Loucy (cell line): ENCODE measurements around the gene JAK3.

ENCODE experiments used
- CTCF ChIP-seq: fragments of 200-600 bp; sonication (generic); conservative IDR thresholded peaks from 2 replicates; pipeline ENCODE4 v1.5.1; 2014; ENCODE audit warnings: mild to moderate bottlenecking, antibody characterized with exemption, low read length
- EZH2phosphoT487 ChIP-seq: fragments of 200-600 bp; IDR thresholded peaks from 2 replicates; pipeline ENCODE4 v1.6.1; 2018; ENCODE audit warnings: antibody characterized with exemption, mild to moderate bottlenecking, moderate library complexity, borderline replicate concordance

GRCh38 chr19:17872251-17873001, 24.6 kb upstream of the JAK3 start:
- TF ChIP-seq CTCF = no peak
- TF ChIP-seq EZH2phosphoT487 = no peak
